Dendritic cell treated with granulocyte-macrophage colony-stimulating factor and Interleukin-4, amounts not matched to agents 40 ng/mL and 50 ng/mL, for 4 days (primary cell): Measurements from ENCODE around the gene KCTD7.
"Not testable (repeated sequence)": the region's sequence is repeated elsewhere in the genome, so short reads cannot be mapped to it uniquely, and the experiment has no call there.

Experiments used
- H3K27ac Mint-ChIP-seq: one replicate; pipeline ENCODE4 v1.8.0; 2022; ENCODE audit warnings: mild to moderate bottlenecking, mixed read lengths
- H3K27me3 Mint-ChIP-seq: one replicate; pipeline ENCODE4 v1.8.0; 2022; ENCODE audit warnings: mild to moderate bottlenecking, mixed read lengths
- H3K36me3 Mint-ChIP-seq: one replicate; pipeline ENCODE4 v1.8.0; 2022; ENCODE audit warnings: low read depth, mixed read lengths
- H3K4me1 Mint-ChIP-seq: one replicate; pipeline ENCODE4 v1.8.0; 2022; ENCODE audit warnings: low read depth, mixed read lengths
- H3K4me3 Mint-ChIP-seq: one replicate; pipeline ENCODE4 v1.8.0; 2022; ENCODE audit warnings: mild to moderate bottlenecking, moderate library complexity, mixed read lengths
- H3K9me3 Mint-ChIP-seq: one replicate; pipeline ENCODE4 v1.8.0; 2022; ENCODE audit warnings: mixed read lengths
- intact Hi-C: fragments of 100-400 bp; cut with micrococcal nuclease; formaldehyde crosslinking; loops from one replicate; pipeline ENCODE4 v1.15.0; 2022

Gene KCTD7

DNA sequence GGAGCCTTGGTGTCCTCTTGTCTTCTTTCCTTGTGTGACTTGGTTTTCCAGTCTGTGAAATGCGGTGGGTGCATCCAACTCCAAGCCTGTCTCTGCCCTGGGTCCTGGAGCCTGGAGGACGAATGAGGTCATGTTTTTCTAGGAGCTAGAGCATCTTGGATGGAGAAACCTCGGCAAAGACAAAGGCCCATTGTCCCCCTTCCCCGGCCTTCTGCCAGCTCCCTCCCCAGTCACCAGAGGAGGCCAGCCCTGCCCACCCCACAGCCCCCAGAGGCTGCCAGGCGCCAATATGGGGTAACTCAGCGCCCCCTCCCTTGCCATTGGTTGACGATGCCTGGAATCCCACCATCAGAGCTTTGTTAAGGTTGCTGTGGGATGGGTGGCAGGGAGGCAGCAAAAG, 40.4 kb downstream of the KCTD7 start:
- H3K4me1 Mint-ChIP-seq: peaks cover 15% of the 10 kb centered on the region
- H3K36me3 Mint-ChIP-seq: peaks cover 65% of the 10 kb centered on the region
- no peak overlapping the region for H3K4me3 Mint-ChIP-seq
- no peak overlapping the region for H3K27ac Mint-ChIP-seq
- intact Hi-C loops: no loop called here
- no peaks in the 10 kb centered on the region for H3K27me3 Mint-ChIP-seq
- H3K9me3 Mint-ChIP-seq: no peaks in the 10 kb centered on the region

- H3K9me3 Mint-ChIP-seq: no peaks in the 10 kb centered on the region
- H3K36me3 Mint-ChIP-seq: peaks cover 65% of the 10 kb centered on the region
- H3K27ac Mint-ChIP-seq: no peak overlapping the region
- intact Hi-C loops: no loop called here
- H3K27me3 Mint-ChIP-seq: no peaks in the 10 kb centered on the region
- H3K4me3 Mint-ChIP-seq: no peak overlapping the region
- H3K4me1 Mint-ChIP-seq: peaks cover 15% of the 10 kb centered on the region
These were observed 40.8 kb downstream of the KCTD7 start for GRCh38 chr7:66669496-66669895.

DNA sequence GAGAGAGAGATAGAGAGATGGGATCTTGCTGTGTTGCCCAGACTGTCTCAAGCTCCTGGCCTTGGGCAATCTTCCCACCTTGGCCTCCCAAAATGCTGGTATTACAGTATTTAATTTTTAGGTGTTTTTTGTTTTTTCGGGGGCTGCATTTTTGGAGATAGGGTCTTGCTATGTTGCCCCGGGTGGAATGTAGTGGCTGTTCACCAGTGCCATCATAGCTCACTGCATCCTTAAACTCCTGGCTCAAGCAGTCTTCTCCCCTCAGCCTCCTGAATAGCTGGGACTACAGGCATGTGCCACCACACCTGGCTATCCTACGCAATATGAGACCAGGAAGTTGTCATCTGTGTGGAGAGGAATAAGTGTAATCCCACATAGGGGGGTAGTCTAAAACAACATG, 42.4 kb downstream of the KCTD7 start:
- Mint-ChIP-seq H3K4me3 (no peak overlapping the region), H3K36me3 (peaks cover 63% of the 10 kb centered on the region), H3K27me3 (no peaks in the 10 kb centered on the region), H3K27ac (peak overlapping the region; percentile 27), H3K4me1 (peaks cover 4% of the 10 kb centered on the region), H3K9me3 (no peaks in the 10 kb centered on the region)
- intact Hi-C loops: no loop called here

- Mint-ChIP-seq H3K27ac (peak overlapping the region; percentile 27), H3K36me3 (peaks cover 61% of the 10 kb centered on the region)
- intact Hi-C loops, H3K9me3 Mint-ChIP-seq, H3K27me3 Mint-ChIP-seq, H3K4me3 Mint-ChIP-seq, H3K4me1 Mint-ChIP-seq: not testable (repeated sequence)
These were observed 42.8 kb downstream of the KCTD7 start for GRCh38 chr7:66671486-66671885.

DNA sequence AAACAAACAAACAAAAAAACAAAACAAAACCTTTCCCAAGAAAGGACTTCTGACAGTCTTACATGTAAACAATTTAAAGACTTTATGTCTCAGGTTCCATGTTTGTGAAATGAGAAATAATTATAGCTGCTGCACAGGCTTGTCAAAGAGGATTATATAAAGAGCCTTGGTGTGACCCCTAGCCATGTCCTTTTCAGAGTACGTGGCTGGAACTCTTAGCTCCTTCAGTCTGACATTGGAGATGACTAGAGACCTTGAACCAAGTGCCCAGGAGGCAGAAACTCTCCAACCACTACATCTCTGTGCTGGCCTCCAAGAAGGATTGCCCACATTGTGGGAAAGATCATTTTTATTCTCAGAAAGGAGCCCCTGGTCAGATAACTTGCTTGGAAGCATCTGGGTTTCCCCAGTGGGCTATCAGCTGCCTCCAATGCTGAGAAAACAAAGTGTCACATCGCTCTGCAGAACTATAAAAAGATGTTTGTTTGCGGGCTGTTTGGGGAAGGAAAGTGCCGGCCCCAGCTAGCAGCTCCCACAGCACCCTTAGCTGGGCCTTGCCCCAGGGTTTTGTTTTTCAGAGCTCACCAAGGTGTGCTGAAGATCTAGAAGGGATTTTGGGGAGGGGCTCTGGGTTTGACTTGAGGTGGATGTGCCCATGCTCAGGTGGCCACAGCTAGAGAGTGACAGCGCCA, 43.9 kb downstream of the KCTD7 start:
- H3K27ac Mint-ChIP-seq, H3K4me1 Mint-ChIP-seq: not testable (repeated sequence)

DNA sequence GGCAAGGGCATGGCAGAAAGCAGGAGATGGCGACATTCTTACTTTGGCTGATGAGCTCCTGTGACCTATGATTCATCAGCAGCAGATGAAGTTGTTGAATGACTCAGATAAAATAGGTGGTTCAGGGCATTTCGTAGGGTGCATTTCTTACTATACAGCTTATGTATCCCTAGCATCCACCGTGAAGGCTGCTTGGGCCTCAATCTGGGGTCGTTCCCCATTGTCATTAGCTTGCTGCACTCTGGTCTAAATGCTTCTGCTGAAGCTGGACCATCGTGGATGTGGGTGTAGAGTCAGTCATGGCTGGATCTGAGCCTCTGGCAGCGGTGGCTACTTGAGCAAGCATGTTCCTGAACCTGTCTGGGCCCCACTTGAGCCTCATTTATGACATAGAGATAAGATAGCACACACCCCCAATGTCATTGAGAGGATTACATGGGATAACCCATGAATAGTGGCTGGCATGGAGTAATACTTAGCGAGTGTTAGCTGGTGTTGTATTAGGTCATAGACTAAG, 44.5 kb downstream of the KCTD7 start:
- H3K36me3 Mint-ChIP-seq: peaks cover 51% of the 10 kb centered on the region
- H3K27me3 Mint-ChIP-seq, intact Hi-C loops, H3K4me3 Mint-ChIP-seq, H3K4me1 Mint-ChIP-seq, H3K27ac Mint-ChIP-seq, H3K9me3 Mint-ChIP-seq: not testable (repeated sequence)

More for the DNA sequence above, 43.9 kb downstream of the KCTD7 start:
- H3K27me3 Mint-ChIP-seq, H3K4me3 Mint-ChIP-seq, intact Hi-C loops, H3K9me3 Mint-ChIP-seq: not testable (repeated sequence)
- H3K36me3 Mint-ChIP-seq: peaks cover 52% of the 10 kb centered on the region

- intact Hi-C loops: loop anchor here (10.0 kb wide), 1 partner anchor 125 kb away; no protein-coding TSS in a partner anchor
- H3K4me3 Mint-ChIP-seq: no peak overlapping the region
- H3K27ac Mint-ChIP-seq: peak overlapping the region; percentile 75
- peaks cover 41% of the 10 kb centered on the region for H3K36me3 Mint-ChIP-seq
- H3K4me1 Mint-ChIP-seq: peaks cover 53% of the 10 kb centered on the region
- H3K9me3 Mint-ChIP-seq: no peaks in the 10 kb centered on the region
- H3K27me3 Mint-ChIP-seq: no peaks in the 10 kb centered on the region
These were observed 51.1 kb downstream of the KCTD7 start for GRCh38 chr7:66679633-66680244.

- Mint-ChIP-seq H3K27me3 (no peaks in the 10 kb centered on the region), H3K36me3 (peaks cover 36% of the 10 kb centered on the region), H3K4me3 (peak overlapping the region; percentile 98), H3K9me3 (no peaks in the 10 kb centered on the region), H3K27ac (peak overlapping the region; percentile 97), H3K4me1 (peaks cover 61% of the 10 kb centered on the region)
- intact Hi-C loops: loop anchor here (1.0 to 10.0 kb wide), 5 partner anchors 26 to 127 kb away; partner anchors contain the start of genes KCTD7 and RABGEF1
These were observed 53.0 kb downstream of the KCTD7 start for GRCh38 chr7:66681491-66682349.

DNA sequence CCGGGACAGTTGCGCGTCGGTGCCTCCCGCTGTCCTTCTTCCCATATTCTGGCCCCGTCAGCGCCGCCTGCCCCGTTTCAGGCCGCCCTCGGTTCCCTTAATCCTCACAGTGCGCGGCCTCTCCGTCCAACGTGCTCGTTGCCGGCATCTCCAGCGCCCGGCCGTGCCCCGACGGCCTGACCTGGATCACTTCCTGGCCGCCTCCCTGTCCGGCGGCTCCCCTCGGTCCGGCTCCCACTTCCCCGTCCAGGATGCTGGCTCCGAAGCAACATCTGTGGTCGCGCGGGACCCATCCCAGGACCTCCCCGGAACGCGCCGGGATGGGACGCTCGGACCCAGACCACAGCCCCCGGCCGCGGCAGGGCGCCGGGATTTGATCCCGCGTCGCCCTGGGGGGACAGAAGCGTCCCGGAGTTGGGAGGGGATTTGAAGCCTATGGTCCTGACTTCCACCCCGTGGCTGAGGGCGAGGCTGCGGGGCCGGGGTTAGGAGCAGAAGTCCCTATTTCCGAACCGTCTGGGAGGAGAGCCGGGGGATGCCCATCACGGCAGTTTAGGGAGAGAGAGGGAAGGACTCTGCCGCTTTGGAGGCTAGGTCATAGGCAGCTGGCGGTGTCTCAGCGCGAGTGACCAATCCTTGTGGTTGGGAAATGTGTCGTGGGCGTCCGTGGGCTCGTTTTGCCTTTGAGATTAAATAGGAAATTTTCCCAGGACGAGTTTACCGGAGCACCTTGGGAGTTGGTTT, 53.8 kb downstream of the KCTD7 start:
- H3K4me1 Mint-ChIP-seq: peaks cover 61% of the 10 kb centered on the region
- no peaks in the 10 kb centered on the region for H3K27me3 Mint-ChIP-seq
- H3K36me3 Mint-ChIP-seq: peaks cover 42% of the 10 kb centered on the region
- H3K4me3 Mint-ChIP-seq: peak overlapping the region; percentile 98
- H3K27ac Mint-ChIP-seq: peak overlapping the region; percentile 97
- intact Hi-C loops: loop anchor here (1.0 to 10.0 kb wide), 5 partner anchors 27 to 128 kb away; partner anchors contain the start of genes KCTD7 and RABGEF1
- peaks cover 6% of the 10 kb centered on the region for H3K9me3 Mint-ChIP-seq

DNA sequence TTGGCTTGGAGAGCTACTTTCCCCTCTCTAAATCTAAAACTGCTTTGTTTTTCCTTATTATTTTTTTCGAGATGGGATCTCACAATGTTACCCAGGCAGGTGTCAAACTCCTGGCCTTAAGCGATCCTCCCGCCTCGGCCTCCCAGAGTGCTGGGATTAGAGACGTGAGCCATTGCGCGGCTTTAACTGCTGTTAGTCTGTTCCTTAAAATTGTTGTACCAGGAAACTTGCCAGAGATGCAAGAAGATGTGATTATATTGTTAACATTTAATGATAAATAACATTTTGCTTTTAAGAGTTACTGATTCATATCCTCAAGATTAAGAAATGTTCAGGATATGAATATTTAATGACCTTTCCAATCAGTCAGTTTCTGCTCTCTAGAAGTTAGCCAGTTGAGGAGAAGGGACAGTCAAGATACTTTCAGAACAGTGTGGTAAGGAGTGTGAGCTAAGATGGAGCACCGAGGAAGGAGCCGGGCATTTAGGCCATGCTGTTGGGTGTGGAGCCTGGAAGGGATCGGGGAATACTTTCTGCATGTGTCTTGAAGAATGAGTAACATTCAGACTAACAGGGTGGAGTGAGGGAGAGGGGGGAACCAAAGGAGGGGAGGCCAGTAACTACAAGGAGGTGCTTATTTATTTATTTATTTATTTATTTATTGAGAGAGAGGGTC, 54.6 kb downstream of the KCTD7 start:
- Mint-ChIP-seq H3K4me3 (peak overlapping the region; percentile 98), H3K27ac (peak overlapping the region; percentile 97), H3K4me1 (peaks cover 61% of the 10 kb centered on the region), H3K9me3 (peaks cover 13% of the 10 kb centered on the region), H3K36me3 (peaks cover 43% of the 10 kb centered on the region)
- not testable (repeated sequence) for H3K27me3 Mint-ChIP-seq
- intact Hi-C loops: loop anchor here (2.0 to 10.0 kb wide), 2 partner anchors 90 to 128 kb away; no protein-coding TSS in a partner anchor

DNA sequence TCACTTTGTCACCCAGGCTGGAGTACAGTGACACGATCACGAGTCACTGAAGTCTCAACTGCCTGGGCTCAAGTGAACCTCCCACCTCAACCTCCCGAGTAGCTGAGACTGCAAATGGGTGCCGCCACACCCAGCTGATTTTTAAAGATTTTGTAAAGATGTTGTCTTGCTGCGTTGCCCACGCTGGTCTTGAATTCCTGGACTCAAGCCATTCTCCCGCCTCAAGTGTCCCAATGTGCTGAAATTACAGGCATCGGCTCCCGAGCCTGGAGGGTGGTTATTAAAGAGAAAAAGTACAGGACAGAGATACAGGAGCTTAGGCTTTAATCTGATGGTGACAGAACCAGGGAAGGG, 55.1 kb downstream of the KCTD7 start:
- peaks cover 45% of the 10 kb centered on the region for H3K36me3 Mint-ChIP-seq
- intact Hi-C loops: loop anchor here (2.0 to 10.0 kb wide), 2 partner anchors 91 to 129 kb away; no protein-coding TSS in a partner anchor
- H3K27ac Mint-ChIP-seq: peak overlapping the region; percentile 97
- no peaks in the 10 kb centered on the region for H3K27me3 Mint-ChIP-seq
- H3K4me3 Mint-ChIP-seq: no peak overlapping the region
- peaks cover 60% of the 10 kb centered on the region for H3K4me1 Mint-ChIP-seq
- peaks cover 16% of the 10 kb centered on the region for H3K9me3 Mint-ChIP-seq

DNA sequence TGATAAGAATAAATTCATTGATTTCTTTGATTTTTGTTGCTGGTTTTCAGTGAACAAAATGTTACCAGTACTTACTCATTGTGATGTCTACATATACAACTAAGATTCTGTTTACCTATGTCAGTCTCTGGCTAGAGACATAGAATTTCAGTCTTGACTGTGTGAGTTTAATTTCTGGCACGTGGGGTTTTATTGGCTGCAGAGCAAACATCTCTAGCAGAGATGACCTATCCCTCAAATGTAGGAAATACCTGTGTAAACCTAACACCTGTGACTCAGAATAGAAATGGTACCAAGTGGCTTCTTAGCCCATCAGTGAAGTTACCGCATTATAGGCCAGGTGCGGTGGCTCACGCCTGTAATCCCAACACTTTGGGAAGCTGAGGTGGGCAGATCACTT, 57.0 kb downstream of the KCTD7 start:
- Mint-ChIP-seq H3K36me3 (peaks cover 36% of the 10 kb centered on the region), H3K9me3 (peaks cover 16% of the 10 kb centered on the region), H3K27ac (peak overlapping the region; percentile 47), H3K4me1 (peaks cover 41% of the 10 kb centered on the region)
- intact Hi-C loops: loop anchor here (10.0 kb wide), 1 partner anchor 131 kb away; no protein-coding TSS in a partner anchor
- H3K27me3 Mint-ChIP-seq, H3K4me3 Mint-ChIP-seq: not testable (repeated sequence)

DNA sequence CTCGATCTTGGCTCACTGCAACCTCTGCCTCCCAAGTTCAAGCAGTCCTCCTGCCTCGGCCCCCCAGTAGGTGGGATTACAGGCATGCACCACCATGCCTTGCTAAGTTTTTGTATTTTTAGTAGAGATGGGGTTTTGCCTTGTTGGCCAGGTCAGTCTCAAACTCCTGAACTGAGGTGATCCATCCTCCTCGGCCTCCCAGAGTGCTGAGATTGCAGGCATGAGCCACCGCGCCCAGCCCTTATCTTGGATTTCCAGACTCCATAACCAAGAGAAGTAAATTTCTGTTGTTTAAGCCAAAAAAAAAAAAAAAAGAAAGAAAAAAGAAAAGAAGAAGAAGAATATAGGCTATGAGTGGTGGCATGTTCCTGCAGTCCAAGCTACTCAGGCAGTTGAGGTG, 58.5 kb downstream of the KCTD7 start:
- H3K27ac Mint-ChIP-seq: no peak overlapping the region
- peaks cover 27% of the 10 kb centered on the region for H3K36me3 Mint-ChIP-seq
- intact Hi-C loops: loop anchor here (10.0 kb wide), 1 partner anchor 132 kb away; no protein-coding TSS in a partner anchor
- no peaks in the 10 kb centered on the region for H3K27me3 Mint-ChIP-seq
- peaks cover 31% of the 10 kb centered on the region for H3K4me1 Mint-ChIP-seq
- peaks cover 16% of the 10 kb centered on the region for H3K9me3 Mint-ChIP-seq
- no peak overlapping the region for H3K4me3 Mint-ChIP-seq
